IPS-NIHi11 (cell line): ENCODE data around the gene TRAIP.
"Not testable (repeated sequence)": the region's sequence is repeated elsewhere in the genome, so short reads cannot be mapped to it uniquely, and the experiment has no call there.

Source experiments
- DNase-seq: peaks from one replicate; pipeline ENCODE4 v3.0.0; 2012; ENCODE audit warnings: mixed read lengths, low spot score

TRAIP gene

DNA sequence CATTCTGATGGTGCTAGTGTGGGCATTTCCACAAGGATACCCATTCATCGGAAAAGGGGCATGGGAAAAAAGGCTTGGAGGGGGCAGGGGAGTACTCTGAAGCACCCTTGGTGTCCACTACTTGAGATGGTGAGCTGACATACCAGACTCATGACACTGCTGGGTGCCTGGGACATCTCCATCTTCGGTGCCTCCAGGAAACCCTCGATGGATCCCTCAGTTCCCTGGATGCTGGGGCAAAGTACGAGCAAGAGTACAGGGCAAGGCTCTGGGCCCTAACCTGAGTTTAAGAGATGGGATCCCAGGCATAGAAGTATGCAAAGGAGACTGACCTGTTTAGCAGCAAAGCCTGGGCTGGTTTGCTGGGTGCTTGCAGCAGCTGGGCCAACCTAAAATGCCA, 64.8 kb downstream of the TRAIP start:
- DNase-seq: no peak

DNA sequence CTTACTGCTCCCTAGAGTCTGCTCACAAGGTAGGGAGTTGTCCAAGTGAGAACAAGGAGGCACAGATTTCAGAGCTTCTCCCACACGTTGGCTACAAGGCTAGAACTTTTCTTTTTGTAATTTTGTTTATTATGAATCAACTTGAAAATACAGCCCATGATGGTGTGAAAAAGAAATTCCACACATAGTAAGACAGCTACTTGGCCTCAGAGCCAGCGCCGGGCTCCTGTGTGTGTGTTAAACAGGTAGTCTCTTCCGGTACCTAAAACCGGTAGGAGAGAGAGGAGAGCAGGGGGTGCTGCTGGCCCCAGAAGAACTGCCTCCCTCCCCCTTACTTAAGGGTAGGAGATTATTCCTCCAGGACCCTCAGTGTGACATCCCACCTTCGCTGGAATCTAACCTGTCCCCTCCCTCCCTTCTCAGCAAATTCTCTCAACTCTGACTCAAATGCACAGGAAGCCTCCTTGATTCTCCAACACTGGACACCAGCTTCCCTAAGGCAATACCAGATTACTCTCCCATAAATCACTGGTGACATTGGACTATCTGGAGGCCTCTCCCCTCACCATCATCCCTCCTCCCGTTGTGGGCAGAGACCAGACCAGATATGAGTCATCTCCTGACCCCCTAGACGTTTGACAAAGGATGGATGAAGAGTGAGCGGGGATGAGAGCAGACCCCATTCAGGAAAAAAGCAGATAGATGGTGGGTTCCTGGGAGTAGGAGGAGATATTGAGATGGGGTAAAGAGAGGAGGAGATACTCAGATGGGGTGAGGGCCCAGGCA, 65.5 kb downstream of the TRAIP start:
- no peak for DNase-seq

DNA sequence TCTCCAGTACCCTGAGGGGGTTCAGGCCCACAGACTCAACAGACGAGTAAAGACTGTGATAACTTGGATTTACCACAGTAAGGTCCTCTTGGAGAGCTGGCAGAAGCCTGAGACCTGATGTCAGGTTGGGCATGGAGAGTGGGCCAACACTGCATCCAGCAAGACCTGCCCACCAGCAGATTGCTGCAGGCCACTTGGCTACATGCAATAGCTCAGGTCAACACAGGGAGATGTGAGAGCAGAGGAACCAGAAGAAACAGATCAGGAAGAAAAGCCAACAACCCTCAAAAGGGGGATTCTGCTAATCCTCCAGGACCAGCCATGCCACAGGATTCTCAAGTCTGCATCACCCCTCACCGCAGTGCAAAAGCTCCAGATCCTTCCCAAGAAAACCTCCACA, 68.3 kb downstream of the TRAIP start:
- no peak for DNase-seq

DNA sequence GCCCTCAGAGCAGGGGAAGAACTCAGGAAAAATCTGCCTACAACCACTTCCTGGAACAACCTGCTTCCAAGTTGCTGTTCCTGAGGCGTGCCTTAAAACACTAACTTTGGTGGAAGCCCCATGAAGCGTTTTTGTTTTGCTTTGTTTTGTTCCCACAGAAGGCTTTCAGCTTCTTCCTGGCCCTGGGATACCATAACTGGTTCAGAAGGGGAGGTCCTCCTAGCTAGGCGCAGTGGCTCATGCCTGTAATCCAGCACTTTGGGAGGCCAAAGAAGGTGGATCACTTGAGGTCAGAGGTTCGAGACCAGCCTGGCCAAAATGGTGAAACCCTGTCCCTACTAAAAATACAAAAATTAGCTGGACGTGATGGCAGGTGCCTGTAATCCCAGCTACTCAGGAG, 68.8 kb downstream of the TRAIP start:
- no peak for DNase-seq

DNA sequence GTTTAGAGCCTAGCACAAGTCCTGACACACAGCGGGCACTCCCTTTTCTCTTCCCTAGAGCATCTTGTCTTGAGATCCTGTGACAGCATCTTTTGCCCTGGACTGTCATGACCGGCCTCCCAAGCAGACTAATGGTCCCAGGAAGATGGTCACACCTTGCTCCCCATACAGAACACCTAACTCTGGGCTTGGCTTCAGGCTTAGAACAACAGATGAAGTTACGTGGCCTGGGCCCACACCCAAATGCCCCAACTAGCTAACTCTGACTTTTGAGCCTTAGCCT, 69.2 kb downstream of the TRAIP start:
- DNase-seq: no peak

DNA sequence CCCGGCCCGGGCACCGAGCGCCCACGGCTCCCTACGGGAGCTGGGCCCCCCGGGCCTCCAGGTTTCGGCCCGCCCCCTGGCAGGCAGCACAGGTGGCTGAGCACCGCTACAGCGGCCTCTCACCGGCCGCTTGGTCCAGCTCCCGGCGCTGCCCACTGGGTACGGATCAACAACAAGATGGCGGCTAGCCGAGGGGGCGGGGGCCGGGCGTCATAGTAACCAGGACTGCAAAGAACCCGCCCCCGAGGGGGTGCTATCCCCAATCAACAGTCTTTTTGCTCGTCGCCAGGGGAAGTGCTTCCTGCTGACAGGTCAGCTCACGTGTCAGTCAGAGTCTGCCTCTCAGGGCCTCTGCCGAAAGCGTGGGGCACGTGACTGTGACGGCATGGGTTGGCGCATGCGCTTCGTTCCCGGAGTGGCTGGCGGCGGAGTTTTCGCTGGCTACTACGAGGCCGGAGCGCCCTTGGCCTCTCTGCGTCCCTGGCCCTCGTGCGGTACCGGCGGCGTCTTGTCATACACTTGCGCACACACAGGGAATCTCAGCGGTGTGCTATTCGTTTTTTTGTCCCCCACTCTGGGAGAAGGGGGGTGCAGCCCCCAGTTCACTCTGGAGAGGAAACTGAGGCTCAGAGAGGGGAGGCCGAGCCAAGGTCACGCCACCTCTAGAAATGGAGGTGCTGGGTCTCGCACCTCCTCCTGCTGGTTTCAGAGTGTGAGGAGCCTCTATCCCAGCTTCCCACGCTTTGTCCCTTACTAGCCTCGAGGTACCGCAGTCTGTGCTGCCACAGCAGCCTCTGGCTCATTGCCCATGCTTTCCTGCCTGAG, 69.8 kb downstream of the TRAIP start, which contains the start of gene IP6K1:
Gene IP6K1, minus strand, starts transcription at position 186 of the 825 bp plus-strand sequence. CDS start 38,502 bp downstream, outside the sequence.
- peak; percentile 100 for DNase-seq

DNA sequence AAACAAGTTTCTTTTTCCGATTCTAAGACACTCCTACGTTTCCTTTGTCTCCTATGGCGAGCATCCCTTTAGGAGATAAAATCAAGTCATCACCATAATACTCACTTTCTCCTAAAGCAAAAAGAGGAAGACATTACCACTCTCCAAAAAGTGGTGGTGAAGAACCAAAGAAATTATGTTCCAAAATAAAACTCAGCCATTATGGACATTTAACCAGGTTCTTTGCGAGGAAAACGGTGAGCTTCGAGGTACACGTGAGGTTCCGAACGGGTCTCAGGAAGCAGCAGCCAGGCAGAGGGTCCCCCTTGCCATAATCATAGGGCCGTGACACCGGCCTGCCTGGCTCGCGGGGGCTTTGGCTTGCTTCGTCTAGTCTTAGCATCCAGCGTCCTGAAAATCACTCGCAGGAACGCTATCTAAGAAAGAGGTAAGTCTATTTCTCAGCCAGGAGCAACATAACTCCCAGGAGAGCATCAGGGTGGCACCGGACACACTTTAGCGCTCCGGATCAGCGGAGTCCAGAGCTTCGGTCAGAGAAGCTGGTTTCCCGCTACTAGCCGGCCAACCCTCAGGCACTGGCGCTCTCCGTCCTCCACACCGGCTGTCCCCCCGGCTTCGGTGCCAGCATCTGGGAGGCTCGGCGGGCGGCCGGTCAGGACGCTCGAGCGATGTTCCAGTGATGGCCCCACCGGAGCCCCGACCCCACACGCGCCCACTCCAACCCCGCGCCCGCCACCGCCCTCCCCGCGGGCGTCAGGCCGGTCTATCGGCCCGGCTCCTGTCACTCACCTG, 70.6 kb downstream of the TRAIP start:
- DNase-seq: no peak

DNA sequence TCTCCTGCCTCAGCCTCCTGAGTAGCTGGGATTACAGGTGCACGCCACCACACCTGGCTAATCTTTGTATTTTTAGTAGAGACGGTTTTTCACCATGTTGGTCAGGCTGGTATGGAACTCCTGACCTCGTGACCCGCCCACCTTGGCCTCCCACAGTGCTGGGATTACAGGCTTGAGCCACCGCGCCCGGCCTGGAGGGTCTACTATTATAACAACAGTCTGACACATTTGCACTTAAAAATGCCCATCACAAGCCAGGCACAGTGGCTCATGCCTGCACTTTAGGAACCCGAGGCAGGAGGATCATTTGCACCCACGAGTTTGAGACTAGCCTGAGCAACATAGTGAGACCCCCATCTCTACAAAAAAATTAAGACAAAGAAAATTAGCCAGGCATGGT, 74.1 kb downstream of the TRAIP start:
- not testable (repeated sequence) for DNase-seq

DNA sequence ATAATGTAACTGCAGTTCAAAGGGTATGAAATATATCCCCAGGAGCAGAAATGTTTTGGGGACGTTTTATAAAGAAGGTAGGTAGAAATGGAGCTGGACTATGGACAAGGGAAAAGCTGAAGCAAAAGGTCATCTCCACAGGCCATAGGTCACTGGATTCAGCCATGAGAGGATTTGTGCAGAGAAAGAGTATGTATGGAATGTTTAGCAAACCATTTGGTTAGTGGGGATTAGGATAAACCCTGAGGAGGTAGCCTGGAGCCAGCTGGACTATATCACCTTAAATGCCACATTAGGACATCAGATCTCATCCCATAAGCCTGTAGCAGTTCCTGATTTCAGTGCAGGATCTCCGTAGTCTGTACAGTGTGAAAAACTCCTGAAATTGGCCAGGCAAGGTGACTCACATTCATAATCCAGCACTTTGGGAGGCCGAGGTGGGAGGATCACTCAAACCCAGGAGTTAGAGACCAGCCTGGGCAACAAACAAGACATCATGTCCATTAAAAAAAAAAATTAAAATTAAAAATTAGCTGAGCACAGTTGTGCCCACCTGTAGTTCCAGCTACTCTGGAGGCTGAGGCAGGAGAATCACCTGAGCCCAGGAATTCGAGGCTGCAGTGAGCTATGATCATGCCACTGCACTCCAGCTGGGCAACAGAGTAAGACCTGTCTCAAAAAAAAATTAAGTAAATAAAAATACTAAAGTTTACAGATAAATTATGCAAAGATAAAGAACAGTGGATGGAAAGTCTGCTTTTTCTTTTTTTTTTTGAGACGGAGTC, 74.8 kb downstream of the TRAIP start:
- no peak for DNase-seq

DNA sequence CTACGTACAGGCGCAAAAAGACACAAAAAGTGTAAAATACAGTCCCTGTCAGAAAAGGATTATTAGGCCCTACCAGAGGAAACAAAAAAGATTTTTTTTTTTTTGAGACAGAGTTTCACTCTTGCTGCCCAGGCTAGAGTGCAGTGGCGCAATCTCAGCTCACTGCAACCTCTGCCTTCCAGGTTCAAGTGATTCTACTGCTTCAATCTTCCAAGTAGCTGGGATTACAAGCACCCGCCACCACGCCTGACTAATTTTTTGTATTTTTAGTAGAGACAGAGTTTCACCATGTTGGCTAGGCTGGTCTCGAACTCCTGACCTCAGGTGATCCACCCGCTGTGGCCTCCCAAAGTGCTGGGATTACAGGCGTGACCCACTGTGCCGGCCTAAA, 75.4 kb downstream of the TRAIP start:
- not testable (repeated sequence) for DNase-seq

DNA sequence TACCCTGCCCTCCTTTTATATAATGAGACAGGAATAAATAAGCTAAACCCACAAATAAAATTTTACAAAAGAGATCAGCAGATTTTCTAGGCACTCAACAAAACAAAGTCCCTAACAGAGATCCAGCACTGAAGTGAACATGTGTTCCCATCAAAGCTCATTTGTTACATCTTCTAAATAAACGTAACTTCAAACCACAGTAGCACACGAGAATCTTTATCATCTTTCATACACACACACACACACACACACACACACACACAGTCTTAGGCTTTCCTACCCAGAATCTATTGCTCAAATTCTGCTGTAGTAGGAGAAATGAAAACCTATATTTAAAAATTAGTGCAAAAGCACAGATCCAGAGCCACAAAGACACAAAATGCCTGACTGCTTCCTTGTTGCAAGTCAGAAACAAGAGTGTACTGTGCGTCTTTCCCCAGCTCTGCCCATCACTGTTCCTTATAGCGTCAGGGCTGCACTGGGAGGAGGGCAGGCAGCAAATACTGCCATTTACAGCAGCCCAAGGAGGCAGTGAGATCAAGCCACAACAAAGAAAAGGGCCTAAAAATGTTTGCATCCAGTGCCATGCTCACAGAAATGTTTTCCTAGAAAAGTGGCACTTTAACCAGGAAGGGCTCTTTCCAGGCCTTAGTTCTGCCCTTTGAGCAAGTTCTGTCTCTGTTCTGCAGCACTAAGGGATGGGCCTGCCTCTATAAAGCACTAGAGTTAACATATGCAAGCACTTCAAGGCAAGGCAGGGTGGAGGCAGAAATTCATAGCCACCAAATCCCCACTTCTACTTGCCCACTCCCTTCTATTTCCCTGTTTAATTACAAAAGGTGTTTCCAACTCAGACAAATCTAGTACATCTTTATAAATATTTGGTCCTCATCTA, 76.0 kb downstream of the TRAIP start:
- DNase-seq: no peak

DNA sequence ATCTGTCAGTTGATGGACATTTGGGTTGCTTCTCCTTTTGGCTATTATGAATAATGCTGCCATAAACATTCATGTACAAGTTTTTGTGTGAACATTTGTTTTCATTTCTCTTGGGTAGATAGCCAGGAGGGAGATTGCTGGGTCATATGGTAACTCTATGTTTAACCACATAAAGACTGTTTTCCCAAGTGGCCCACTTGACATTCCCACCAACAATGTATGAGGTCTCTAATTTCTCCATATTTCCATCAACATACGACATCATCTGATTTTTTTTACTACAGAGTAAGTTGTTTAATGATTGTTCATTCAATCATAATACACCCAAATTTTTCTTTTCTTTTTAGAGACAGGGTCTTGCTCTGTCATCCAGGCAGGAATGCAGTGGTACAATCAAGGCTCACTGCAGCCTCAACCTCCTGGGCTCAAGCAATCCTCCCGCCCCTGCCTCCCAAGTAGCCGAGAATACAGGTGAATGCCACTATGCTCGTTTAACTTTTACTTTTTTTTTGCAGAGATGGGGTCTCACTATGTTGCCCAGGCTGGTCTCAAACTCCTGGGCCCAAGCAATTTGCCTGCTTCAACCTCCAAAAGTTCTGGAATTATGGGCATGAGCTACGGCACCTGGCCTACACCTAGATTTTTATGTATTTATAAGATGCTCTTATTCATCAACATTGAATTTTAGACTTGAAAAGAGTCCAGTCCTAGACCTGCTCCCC, 76.8 kb downstream of the TRAIP start:
- no peak for DNase-seq
